COR-L47 (cell line): ENCODE data around the gene MPO.
A peak's percentile ranks its signal among the peaks of the same experiment; 100 is the strongest.

ENCODE experiments used
- DNase-seq: peaks from one replicate; lab custom pipeline; 2025; lab: John Stamatoyannopoulos, UW

Gene MPO

DNA sequence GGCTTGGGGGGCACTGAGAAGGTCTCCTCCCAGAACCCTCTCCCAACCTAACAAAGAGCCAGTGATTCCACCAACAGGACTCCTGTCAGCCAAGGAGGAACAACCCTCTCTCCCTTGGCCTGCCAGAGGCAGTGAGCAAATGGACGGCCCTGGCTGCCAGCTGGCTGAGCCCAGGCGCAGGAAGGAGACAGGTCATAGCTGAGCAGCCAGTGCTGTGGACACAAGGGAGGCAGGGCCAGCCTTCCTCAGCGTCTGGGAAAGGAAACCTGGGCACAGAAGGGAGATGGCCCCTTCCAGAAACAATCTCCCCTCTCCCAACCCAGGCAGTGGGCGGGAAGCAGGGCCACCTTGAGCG lies 2.1 kb downstream of the MPO start:
- DNase-seq = no peak

DNA sequence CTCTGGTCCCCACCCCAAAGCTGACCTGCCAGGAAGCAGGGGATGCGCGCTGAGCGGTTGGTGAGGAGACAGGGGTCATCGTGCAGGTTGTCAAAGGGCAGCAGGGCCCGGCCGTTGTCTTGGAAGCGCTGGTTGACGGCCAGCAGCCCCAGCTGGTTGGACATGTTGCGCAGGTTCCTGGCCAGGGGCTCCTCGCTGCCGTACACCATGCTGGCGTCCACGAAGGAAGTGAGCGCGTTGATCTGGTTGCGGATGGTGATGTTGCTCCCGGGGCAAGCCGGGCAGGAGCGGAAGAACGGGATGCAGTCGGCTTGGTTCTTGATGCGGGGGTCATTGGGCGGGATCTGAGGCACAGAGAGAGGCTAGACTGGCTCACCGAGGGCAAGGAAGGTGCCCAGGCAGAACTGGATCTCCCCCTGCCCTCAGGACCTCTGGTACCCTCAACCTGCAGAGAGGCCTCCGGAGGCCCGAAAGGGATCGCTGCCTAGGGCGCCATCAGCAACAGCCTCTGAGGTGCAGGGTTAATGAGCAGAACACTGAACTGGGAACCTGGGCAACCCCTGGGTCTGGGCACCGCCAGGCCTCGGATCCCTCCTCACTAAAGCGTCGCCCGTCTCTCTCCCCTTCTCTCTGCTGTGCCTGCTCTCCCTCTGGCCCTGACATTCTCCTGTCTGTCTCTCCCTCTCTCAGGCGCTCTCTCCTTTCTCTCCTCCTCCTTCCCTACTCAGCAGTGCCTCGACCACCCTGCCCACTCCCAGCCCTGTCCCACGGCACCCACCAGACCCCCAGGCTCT lies 2.7 kb downstream of the MPO start:
- no peak for DNase-seq

DNA sequence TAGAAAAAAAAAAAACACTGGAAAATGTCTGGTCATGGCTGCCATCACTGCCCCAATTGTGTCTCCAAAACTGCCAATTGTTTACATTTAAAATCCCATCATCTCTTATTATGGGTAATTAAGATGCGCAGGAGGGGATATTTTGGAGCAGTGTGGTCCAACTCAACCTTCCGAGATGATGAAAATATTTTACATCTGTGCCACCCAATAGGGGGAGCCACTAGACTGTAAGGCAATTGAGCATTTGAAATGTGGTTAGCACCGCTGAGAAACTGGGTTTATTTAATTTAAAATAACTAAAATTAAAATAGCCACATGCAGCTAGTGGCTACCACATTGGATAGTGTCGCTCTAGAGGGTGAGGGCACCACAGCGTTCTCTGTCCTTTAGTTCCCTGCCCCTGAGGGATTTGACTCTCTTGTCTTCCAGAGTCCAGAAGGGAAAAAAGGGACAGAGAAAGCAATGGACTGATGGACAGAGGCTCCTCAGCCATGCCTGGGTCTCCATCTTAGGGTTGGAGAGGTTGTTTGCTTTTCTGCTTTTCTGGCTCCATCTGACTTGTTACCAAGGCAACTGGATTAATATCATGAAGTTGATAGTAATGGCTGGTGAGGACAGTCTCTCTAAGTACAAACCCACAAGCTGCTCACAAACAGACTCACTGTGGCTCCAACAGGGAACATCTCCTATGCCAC lies 3.5 kb downstream of the MPO start:
- DNase-seq = no peak

DNA sequence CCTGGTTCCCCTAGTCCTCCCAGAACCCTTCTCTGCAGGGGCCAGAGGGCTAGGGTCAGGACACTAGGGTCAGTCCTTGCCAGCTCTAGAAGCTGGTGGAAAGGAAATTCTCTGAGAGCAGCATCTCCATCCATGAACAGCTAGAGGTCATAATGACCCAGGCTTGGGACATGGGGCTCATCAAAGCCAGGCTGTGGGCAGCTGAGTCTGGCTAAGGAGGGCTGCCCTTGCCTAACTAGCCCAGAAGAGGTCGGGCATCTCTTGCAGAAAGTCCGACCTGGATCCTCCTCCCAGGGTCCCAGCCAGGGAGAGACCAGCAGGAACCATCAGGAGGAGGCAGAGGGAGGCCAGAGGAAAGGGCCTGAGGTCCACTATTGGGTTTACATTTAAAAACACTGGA lies 4.3 kb downstream of the MPO start:
- DNase-seq = no peak

DNA sequence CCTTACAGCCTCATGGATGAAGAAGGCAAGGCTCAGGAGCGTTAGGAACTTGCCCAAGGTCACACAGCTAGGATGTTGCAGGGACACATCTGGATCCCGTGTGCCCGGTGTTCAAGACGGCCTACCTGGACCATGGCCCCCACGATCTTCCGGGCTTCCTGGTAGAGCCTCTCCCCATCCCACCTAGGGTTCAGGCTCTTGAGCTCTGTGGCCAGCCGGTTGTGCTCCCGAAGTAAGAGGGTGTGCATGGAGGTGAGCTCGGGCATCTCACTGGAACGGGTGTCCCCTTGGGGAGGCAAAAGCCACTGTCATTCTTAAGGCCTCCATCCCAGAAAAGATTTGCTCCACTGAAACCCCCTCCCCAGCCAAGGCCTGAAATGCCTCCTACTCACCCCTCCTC lies 5.3 kb downstream of the MPO start:
- no peak for DNase-seq

DNA sequence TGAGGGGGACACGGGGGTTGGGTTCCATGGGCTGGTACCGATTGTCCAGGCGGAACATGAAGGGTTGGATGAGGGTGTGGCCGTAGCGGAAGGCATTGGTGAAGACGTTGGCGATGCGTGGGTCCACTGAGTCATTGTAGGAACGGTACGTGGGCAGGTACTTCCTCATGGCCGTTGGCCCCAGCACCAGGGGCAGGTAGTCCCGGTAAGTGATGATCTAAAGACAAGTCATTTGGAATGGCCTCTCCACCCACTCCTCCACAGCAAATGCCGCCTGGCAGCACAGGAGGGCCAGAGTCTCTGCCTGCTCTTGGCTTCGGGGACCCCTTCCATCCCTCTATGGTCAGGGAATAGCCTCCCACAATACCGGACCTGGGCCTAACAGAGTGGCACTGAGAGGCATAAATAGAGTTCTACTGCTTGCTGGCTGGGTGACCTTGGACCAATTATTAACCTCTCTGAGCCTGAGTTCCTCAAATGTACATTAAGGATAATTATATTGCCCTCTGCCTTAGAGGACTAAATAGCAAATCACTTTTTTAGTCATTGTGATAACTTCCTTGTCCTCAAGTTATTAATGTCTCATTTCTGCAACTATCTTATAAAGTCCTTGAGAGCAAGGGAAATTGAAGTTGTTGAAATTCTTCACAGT lies 7.2 kb downstream of the MPO start:
- DNase-seq = no peak

DNA sequence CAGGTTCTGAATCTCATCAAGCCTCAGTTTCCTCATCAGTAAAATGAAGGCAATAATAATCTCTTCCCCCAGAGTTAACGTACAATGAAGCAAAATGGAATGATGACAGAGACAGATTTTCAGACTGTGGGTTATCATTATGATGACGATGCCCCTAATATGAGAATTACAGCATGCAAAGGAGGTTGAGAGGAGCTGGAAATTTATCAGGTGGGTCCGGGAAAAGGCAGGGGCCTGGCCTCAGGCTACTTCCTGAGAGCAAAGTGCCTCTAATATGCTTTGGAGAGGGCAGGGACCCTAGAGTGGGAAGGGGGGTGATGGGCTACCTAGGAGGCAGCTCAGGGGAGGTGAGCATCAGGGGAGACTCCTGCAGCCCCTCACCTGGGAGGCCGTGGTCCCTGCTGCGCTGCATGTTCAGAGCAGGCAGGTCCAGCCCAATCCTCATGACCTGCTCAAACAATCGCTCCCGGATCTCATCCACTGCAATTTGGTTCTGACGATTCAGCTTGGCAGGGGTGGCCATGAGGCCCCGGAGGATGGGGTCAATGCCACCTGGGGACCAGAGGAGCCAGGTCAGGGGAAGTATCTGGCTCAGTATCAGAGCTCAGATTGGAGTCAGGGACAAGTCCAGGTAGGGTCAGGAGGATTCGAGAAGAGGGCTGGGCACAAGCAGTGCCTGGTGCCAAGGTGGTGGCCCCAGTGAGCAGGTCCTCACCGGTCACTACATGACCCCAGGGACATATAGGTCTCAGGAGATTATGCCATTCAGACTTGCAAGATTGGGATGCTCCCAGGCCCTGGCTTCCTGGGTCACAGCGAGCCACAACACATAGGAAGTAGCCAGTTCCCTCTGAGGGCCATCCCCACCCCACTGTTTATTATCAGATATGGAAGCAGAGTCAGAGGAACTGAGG lies 8.1 kb downstream of the MPO start:
- DNase-seq = no peak

DNA sequence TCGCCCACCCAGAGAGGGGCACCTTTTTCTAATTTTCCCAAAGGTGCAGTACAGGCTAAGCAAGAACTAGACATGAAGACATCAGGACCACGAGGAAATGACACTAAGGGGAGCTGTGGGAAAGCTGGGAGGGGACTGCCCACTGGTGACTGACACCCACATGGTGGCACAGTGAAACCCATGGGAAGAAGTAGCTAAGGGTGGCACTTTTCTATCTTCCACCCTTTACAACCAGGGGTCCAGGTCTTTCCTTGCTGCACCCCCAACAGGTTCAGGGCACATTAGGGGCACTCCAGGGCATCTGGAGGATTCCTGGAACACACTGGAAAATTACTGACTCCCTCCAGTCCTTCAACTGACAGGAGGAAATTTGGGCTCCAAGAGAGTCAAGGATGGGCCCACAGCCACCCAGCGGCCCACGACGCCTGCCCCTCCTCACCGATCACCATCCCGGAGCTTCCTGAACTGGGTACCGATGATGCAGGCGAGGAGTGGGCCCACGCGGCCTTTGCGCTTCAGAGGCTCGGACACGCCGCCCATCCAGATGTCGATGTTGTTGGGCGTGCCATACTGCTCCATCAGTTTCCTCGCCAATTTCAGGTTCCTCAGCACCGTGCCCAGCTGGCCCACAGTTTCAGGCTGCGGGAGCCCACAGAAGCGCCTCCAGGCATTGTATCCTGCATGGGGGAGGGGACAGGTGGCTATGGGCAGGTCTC lies 9.4 kb downstream of the MPO start:
- DNase-seq = no peak

DNA sequence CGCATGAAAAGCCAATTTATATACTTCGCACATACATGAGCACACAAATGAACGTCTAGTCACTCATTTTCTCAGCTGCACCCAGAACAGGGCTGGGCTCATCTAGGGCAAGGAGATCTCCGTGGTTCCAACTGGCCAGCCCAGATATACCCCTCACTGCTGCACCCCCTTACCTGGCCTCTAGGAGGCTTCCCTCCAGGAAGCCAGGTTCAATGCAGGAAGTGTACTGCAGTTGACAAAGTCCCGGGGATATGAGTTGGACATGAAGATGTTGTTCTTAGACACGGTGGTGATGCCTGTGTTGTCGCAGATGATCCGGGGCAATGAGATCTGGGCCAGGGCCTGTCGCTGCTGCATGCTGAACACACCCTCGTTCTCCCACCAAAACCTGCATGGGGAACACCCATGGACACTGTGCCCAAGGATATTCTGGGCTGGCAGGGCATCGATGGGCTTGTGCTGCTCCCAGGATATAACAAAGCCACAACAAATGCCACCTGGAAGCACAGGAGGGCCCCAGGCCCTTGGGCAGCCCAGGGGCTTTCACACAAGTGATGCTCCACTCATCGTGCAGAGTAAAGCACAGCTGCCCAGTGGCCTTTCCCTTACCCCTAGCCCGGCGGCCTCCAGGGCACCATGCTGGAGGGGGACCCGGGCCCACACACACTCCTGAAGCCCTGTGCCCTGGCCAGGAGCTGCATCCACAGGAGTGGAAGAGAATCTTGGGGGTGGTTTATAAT lies 10.1 kb downstream of the MPO start:
- peak; percentile 4 for DNase-seq

DNA sequence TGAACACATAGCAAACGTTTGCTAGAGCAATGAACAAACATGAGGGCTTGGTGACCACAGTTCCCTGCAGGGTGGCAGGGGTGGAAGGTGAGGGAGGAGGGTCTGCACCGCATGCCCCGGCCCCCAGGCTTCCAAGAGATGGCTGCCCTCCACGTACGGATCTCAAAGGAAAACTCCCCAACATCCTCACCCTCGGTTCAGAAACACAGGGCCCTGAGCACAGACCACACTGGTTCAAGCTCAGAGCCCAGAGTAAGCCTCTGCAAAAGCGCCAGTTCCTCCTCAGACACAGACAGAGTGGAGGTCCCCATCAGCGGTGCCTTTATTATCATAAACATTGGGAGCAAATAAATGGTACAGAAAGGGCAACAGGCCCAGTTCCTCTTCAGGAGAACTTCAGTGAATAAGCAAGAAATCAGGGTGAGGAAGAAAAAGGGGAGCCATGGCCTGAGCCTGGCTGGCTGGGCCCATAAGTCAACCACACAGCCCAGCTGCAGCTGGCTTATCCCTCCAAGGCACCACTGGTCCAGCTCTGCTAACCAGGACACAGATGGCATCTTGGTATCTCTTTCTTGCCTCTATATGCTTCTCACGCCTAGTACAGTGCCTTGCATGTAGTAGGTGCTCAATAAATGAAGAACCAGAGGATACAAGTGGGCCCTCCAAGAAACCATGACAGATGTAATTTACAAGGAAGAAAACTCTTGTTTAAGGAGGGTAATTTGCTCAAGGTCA lies 11.0 kb downstream of the MPO start:
- no peak for DNase-seq

DNA sequence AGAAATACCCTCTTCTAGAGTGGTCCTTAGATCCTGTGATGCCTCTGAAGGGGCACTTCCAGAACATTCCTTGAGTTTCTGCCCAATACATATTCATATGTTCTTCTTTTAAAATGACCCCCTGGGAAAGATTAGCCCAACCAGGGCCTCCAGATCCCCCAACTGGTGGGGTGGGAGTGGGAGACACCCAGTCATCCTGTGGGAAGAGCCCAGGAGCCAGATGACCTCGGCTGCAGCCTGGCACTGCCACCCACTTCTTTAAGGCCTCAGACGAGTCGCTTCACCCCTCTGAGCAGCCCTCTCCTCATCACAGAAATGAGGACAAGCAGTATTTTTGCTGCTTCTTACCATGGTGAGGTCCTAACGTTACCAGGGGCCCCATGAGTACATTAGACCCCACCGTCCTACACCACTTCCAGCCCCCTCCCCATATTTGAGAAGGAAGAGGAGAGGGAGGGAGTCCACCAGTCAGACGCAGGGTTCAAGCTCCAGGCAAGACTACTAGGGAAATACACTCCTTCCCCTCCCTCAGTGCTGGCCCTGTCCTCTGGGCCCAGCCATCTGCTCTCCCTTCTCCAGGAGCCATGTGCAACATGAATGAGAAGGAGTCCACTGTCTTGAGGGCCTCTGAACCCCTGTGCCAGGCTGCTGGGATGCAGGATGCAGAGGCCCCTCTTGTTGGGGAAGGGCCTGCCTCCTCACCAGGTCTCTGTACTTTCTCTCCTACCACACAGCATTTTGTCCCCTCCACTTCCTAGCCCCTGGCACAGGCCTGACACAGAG lies 11.8 kb downstream of the MPO start:
- no peak for DNase-seq

DNA sequence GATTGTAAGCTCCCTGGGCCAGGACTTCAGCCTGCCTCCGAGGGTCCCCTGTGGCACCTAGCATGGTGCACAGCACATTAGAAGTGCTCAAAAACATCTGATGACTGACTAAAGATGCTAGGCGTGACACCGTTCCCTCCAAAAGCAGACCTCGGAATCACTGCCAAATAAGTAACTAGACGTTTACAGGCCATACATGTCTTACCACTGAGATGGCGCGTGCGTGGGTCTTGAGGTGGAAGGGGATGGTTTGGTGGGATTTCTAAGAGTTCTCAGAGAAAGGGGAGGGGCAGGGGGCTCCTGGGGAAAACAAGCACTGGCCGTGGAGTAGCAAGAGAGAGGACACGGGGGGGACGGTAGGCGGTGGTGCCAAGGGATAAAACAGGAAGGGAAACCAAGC lies 12.4 kb downstream of the MPO start:
- DNase-seq = no peak

DNA sequence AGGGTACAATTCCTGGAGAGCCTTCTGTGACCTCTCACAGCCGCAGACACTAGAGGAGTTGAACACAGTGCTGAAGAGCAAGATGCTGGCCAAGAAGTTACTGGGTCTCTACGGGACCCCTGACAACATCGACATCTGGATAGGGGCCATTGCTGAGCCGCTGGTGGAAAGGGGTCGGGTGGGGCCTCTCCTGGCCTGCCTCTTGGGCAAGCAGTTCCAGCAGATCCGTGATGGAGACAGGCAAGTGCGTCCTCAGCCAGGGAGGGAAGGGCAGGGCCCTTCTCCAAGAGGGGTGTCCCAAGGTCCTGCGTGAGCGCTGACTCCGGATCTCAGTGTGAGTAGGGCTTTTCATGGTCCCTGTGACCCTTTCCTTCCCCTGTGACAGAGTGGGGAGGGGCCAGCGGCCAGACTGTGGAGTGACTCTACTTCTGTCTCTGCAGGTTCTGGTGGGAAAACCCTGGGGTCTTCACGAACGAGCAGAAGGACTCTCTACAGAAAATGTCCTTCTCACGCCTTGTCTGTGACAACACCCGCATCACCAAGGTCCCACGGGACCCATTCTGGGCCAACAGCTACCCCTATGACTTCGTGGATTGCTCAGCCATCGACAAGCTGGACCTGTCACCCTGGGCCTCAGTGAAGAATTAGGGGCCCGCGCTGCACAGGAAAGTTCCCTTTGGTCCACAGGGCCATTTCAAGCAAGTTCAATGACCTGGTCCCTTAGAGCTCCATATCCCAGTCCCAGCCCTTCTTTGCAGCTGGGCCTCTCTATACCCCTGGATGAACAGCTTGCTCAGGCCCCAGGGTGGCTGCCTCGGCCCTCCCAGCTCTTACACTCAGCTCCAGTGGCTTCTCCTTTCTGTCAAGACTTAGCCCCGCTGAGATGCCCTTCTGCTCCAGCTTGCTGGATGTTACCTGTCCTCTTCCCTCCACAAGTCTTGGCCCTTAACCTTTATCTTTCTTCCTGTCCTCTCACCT lies 13.1 kb downstream of the MPO start:
- no peak for DNase-seq

DNA sequence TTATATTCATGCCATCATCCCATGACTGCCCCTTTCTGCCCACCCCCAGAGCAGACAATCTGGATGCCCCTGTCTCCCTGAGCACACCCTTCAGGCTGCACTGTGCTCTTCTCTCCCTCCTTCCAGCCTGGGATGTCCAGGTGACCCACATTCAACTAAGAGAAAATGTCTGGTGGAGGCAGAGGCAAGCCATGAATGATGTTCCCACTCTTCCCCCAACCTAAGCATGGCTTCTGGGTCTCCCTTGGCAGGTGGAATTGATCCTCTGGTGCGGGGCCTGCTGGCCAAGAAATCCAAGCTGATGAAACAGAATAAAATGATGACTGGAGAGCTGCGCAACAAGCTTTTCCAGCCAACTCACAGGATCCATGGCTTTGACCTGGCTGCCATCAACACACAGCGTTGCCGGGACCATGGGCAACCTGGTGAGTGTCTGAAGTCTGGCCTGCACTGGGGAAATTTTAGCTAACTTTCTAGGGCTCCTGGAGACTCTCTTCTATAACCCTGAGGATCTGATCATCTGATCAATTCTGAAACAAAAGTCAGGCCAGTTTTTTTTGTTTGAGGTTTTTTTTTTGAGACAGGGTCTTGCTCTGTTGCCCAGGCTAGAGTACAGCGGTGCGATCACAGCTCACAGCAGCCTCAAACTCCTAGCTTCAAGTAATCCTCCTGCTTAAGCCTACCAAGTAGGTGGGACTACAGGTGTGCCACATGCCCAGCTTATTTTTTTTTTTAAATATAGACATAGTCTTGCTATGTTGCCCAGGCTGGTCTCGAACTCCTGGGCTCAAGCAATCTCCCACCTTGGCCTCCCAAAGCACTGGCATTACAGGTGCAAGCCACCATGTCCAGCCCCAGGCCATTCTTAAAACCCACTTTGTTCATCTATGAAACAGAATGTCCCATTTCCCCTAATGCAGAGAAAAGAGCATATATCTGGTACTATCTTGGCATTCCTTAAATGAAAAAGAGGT lies 14.5 kb downstream of the MPO start:
- no peak for DNase-seq

DNA sequence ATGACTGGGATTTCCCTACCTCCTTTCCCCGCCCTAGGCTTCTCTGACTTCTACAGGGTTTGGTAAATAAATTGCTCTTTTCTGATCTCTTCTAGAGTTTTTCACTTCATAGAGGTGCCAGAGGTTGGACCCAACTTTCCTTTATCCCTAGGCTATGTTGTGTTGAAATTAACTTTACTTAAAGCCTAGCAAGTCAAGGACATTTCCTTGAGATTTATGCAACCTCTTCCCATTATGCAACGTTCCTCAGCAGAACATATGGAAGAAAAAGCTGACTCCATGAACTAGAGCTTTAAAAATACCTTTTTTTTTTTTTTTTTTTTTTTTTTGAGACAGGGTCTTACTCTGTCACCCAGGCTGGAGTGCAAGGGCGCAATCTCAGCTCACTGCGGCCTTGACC lies 15.5 kb downstream of the MPO start:
- DNase-seq = no peak

DNA sequence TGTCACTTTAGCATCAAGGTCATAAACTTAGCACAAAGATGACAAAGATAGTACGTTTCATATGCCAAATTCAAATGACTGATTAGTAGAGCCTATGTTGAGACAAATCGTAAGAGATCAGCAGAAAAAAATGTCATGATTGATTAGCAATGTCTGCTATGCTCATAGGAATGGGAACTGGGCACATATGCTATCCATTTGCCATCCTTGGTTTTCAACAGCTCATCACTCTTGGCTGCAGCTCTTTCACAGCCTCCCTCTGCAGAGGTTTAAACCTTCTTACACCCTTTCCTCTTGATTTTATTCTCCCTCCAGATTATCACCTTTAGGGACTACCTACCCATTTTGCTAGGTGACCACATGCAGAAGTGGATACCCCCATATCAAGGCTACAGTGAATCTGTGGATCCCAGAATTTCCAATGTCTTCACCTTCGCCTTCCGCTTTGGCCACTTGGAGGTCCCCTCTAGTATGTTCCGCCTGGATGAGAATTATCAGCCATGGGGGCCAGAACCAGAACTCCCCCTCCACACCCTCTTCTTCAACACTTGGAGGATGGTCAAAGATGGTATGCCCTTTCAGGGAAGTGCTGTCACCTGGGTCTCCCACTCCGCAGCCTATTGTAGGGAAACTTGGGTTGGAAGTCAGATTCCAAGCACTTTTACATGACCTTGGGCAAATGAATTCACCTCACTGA lies 16.2 kb downstream of the MPO start:
- no peak for DNase-seq
